Subcutaneous adipose tissue (tissue), 4 donors: ENCODE measurements around the gene RNF182. TPM values are rescaled to one million over a fixed set of nuclear protein-coding genes. Genes with fewer than 3 reads are reported as not detected.

ENCODE experiments used
- total RNA-seq, 4 donors: library from RNA; depleted of rRNA; stranded (reverse); fragments of >200 nt; gene quantifications; one replicate each; pipeline ENCODE4 v1.1.0, GENCODE V29; 2016
- TF ChIP-seq, protein P1 (sequence below): fragments of 450-650 bp; IDR thresholded peaks from one replicate; pipeline ENCODE4 v1.5.1; 2016; ENCODE audit warnings: low read depth, mild to moderate bottlenecking, control low read depth, antibody characterized with exemption, moderate library complexity

RNF182 gene
- total RNA-seq, 4 donors from 2014 or later = 0.38 to 1.8 (median 1.1) TPM

DNA sequence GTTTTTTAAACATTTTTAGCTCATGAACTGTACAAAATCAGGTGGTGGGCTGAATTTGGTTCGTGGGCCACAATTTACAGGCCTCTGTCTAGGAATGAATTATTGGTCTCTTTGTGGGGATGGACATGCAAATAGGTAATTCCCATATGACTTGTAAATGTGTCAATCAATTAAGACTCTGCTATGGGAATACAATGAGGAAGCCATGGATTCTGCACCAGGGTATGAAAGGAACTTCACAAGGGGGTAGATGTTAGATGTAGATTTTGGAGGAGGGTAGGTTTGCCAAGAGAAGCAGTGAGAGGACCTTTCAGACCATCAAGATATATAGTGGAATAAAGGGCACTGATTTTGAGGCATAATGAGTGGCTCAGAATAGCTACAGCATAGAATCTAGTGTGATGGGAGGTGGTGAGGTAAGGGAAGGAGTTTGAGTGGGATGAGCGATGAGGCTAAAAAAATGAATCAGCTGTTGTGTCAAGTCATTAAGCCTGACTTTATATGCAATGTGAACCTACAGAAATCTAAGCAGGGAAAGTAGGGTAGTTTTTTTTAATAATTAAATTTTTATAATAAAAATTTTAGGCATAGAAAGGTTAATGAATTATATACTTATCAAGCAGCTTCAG, 32.6 kb upstream of the RNF182 start:
- TF ChIP-seq, protein P1, sequence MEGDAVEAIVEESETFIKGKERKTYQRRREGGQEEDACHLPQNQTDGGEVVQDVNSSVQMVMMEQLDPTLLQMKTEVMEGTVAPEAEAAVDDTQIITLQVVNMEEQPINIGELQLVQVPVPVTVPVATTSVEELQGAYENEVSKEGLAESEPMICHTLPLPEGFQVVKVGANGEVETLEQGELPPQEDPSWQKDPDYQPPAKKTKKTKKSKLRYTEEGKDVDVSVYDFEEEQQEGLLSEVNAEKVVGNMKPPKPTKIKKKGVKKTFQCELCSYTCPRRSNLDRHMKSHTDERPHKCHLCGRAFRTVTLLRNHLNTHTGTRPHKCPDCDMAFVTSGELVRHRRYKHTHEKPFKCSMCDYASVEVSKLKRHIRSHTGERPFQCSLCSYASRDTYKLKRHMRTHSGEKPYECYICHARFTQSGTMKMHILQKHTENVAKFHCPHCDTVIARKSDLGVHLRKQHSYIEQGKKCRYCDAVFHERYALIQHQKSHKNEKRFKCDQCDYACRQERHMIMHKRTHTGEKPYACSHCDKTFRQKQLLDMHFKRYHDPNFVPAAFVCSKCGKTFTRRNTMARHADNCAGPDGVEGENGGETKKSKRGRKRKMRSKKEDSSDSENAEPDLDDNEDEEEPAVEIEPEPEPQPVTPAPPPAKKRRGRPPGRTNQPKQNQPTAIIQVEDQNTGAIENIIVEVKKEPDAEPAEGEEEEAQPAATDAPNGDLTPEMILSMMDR = no peak

DNA sequence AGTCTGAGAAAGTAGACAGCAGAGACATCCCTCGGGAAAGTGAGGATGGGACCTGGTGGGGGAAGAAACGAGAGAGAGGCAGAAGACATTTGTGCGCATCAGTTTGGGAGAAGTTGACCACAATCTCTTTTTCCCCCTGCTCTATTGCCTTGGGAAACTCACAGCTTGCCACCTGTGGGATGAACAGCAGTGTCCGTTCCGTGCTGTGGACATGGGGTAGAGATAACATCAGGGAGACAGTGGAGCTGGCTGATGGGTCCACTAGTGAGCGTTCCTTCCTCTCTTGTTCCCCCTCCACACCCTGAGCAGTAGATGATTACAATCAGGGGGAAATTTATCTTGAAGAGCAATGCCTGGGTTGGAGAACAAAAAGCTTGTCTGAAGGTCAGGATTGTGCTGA, 21.8 kb upstream of the RNF182 start:
- TF ChIP-seq, protein P1 = no peak

DNA sequence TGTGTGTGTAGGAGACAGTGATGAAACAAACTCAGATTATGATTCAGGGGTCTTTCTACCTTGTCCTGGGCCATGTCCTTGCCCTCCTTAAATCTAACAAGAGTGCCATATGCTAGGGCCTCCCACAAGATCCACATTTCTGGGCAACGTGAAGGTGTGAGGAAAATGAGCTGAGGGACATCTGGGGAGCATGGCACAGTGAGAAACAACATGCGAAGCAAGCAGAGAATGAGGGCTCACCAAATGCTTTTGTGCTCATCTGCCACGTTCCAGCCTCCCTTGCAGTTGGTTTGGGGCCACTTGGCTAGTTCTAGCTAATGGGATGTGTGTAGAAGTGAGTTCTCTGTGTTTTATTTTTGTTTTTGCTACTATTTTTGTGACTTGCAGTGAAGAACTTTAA, 21.4 kb upstream of the RNF182 start:
- TF ChIP-seq, protein P1 = no peak

DNA sequence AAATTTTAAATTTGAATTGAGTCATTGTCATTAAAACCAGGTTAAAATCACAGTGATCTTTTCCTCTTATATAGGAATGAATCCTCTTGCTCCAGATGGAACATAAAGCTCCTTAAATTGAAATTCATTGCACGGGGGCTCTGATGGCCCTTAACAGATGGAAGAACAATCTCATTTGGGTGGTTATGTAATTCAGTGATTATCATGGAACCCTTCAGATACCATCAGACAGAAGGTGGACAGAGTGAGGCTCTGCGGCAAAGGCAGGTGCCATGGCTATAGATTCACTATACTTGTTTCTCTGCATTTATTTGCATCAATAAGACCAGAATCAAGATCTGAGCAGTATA, 17.8 kb upstream of the RNF182 start:
- TF ChIP-seq, protein P1 = no peak

DNA sequence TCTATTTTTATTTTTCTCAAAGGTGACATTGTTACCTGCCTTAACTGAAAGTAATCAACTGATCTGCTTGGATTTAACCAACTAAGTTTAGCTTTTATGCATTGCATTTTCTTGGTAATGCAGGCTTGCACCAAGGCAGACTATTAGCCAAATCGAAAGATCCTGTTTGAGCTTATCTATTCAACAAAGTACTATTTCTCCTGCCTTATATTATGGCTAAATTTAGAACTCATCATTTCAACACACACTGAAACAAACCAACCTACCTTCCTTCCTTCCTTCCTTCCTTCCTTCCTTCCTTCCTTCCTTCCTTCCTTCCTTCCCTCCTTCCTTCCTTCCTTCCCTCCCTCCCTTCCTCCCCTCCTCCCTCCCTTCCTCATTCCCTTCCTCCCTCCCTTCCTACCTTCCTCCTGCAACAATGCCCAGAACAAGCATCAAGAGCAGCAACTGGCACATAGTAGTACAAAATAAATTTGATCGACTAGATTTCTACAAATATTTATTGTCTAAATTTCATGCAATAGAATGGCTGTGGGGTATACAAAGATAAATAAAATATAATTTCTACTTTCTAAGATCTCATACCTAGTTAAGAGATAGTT, 17.0 kb upstream of the RNF182 start:
- TF ChIP-seq, protein P1 = no peak

DNA sequence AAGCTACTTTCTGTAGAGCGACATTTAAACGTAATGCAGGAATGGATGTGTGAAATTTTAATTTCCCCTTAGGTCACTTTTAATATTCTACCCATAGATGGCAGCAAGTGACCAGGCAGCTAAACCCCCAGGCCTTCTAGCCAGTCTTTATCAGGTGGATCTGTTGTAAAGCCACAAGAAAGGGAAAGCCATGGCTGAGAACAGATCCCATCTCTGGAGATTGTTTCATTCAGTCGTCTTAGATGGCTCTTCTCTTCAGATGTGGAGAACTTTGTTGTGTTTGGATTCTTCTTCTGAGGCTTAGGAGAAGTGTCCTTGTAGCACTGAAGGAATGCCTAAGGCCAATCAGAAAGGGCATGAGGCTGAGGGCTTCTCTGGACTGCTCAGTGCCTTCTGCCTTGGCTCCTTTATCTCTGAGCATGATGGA, 15.8 kb upstream of the RNF182 start:
- TF ChIP-seq, protein P1 = no peak

DNA sequence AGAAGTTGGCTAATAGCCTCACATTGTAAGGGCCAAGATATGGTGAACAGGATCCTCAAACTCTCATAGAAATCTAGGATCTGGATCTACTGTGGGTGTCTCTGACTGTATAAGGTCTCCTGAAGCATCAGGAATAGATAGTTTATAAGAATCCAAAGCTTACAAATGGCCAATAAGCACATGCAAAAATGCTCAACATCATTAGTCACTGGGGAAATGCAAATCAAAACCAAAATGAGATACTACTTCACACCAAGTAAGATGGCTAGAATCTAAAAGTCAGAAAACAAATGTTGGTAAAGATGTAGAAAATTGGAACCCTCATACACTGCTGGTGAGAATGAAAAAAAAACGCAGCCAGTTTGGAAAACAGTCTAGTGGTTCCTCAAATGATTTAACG, 14.3 kb upstream of the RNF182 start:
- TF ChIP-seq, protein P1 = no peak
